SW480 (cell line): Measurements from ENCODE around the gene RNF187.
"Not testable (repeated sequence)": the region's sequence is repeated elsewhere in the genome, so short reads cannot be mapped to it uniquely, and the experiment has no call there.

Source experiments
- DNase-seq: peaks from one replicate; pipeline ENCODE4 v3.0.0-alpha.2; 2016; ENCODE audit warnings: low spot score

Gene RNF187

GRCh38 chr1:228460821-228461220 is 26.4 kb upstream of the RNF187 start:
- no peak for DNase-seq

- DNase-seq: no peak
Observed at GRCh38 chr1:228462560-228462959, 24.6 kb upstream of the RNF187 start.

DNA sequence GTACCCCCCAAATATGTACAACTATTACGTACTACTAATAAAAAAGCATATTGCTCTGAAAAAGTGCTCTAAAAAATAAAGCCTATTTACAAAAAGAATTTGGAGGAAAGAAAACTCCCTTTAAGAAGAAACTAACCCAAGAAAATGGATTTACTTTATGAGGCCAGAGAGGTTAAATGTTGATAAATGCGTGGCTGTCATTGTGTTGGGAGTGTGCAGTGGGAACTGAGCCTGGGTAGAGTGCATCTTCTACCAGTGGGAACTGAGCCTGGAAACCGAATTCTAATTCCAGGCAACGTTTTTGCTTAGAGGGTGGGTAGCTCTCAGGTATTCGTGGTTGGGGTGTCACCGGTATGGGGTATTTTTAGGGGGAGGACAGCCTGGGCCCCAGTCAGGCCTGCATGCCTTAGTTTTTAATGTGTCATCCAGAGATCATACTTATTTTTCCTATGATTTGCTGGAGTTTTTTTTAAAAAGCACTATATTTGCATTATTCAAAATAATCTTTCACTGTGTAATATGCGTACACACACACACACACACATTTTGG is 24.1 kb upstream of the RNF187 start:
- no peak for DNase-seq

GRCh38 chr1:228463559-228464455 is 23.4 kb upstream of the RNF187 start:
- DNase-seq: no peak

- no peak for DNase-seq
Observed at GRCh38 chr1:228464487-228464983, 22.6 kb upstream of the RNF187 start.

DNA sequence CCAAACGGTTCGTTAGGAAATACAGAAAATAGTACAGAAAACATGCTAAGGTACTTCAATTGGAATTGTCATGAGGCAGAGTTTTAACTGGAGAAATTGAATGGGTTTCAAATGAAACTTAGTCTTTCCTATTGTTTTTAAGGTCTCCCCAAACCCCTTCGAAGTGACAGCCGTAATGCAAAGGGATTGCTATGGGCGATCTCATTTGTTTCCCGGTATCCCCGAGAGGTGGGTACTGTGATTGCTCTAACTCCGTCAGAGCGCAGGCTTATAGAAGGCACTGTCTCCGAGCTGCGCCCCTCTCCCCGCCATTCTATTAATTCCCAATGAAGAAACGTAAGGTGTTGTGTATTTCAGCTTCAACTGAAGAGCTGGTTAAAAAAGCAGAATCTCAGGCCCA is 22.0 kb upstream of the RNF187 start:
- DNase-seq: no peak

GRCh38 chr1:228465571-228466146 is 21.5 kb upstream of the RNF187 start:
- no peak for DNase-seq

DNA sequence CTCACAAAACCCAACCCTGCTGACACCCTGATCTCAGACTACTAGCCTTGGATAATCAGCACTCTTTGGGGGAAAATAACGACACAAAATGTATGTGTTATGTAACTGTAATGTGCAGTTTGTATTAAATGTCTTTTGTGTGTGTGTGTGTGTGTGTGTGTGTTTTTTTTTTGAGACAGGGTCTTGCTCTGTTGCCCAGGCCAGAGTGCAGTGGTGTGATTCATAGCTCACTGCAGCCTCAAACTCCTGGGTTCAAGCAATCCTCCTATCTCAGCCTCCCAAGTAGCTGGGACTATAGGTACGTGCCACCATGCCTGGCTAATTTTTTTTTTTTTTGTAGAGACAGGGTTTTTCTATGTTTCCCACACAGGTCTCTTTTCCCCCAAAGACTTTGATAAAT is 19.0 kb upstream of the RNF187 start:
- DNase-seq: not testable (repeated sequence)

GRCh38 chr1:228469413-228470162 is 17.6 kb upstream of the RNF187 start:
- DNase-seq: no peak

DNA sequence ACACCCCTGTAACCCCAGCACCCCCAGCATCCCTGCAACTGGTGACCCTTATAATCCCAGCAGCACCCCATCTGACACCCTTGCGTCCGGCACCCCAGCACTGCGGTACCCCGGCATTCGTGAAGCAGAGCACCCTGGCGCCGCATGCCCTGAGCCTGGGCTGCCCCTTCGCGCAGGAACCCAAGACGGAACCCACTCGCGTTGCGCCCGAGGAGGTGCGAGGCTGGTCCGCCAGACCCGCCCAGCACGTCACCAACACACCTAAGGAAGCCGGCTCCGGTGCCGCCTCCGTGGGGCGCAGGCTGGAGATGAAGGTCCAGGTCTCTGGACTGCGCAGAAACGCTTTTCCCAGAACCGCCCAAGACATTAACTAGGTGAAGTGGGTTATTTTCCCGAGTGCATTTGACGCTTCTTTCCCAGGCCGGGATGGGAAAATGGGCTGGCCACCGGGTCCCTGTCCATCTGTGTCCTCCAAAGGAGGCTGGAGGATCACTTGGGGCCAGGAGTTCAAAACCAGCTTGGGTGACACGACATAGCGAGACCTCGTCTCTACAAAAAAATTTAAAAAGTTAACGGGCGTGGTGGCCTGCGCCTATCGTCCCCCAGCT is 15.9 kb upstream of the RNF187 start:
- no peak for DNase-seq

- peak; percentile 66 for DNase-seq
Observed at GRCh38 chr1:228471762-228472398, 15.3 kb upstream of the RNF187 start.

DNA sequence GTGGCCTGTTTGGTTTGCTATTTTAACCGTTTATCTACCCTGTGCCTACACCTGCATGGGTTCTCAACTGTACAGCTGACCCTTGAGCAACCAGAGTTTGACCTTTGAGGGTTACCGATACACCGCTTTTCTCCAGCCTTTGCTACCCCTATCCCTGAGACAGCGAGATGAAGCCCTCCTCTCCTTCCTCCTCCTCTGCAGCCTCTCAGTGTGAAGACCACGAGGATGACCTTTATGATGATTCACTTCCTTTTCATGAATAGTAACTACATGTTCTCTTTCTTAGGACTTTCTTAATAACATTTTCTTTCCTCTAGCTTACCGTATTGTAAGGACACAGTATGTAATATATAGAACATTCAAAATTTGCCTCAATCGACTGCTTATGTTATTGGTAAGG is 14.5 kb upstream of the RNF187 start:
- no peak for DNase-seq

DNA sequence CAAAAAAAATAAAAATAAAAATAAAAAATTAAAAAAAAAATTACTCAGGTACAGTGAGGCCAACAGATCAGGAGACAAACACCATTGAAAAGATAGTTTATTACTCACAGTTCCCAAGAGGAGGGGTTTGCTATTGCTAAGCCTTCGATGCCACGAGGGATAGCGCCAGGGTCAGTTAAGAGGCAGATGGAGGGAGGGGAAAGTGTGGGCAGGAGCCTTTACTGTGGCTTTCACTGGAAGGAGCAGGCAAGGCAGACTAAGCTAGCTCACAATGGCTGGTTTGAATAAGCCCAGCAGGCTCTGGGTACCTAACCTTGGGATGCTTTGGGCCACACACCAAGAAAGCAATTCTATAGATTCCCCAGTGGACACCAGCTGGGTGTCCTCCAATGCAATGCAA is 12.7 kb upstream of the RNF187 start:
- no peak for DNase-seq

- DNase-seq: no peak
Observed at GRCh38 chr1:228475812-228476211, 11.4 kb upstream of the RNF187 start.

- no peak for DNase-seq
Observed at GRCh38 chr1:228477263-228477662, 9.9 kb upstream of the RNF187 start.

- DNase-seq: no peak
Observed at GRCh38 chr1:228478326-228478725, 8.9 kb upstream of the RNF187 start.

DNA sequence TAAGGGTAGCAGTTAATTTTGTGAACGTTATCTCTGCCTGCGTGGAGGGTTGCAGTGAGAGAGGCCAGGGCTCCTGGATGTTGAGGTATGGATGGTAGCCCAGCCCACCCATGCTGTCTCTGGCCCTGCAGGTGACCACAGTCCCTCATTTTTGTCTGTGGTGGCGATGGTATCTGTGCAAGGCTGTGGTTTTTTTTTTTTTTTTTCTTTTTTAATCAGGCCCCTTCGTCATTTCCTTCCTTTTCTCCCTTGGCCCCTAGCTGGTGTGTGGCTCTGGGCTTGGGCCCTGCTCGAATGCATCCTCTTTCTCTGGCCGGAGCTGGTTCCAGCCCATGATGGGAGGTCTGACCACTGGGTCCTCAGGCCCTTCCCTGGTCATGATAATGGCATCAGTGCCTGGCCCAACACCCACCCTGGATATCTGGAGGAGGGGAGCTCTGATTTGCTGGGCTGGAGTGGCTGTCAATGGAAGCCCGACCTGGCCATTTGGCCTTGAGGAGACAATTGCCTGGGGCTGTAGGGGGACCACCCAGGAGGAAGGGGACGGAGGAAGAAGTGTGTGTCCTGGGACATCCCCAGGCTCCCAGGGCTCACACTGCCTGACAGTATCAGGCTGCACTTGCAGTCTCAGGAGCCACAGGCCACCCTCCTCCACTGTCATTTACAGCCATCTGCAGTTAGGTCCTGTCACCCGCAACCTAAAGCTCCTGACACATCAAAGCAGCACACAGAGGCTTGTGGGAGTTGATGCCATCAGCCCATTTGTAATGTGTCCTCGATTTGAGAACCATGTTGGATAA is 8.1 kb upstream of the RNF187 start:
- no peak for DNase-seq

DNA sequence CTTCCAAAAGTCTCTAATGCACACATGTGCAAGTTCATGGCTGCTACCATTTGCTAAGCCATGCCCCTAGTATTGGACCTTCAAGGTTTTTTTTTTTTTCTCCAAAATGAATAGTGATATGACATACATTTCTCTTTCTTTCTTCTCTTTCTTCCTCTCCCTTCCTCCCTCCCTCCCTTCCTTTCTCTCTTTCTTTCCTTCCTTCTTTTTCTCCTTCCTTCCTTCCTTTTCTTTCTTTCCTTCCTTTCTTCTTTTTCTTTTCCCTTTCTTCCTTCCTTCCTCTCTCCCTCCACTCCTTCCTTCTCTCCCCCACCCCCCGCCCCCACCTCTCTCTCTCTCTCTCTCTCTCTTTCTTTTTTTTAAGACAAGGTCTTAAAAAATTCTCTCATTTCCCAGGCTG is 3.4 kb upstream of the RNF187 start:
- no peak for DNase-seq

- peak; percentile 89 for DNase-seq
Observed at GRCh38 chr1:228486596-228487335, 416 bp upstream of the RNF187 start.
